HCT116 (cell line): ENCODE data around the gene UBE2E1.

Experiments
- CTCF ChIP-seq, 3 experiments: fragments of 200-600 bp in 1 of 3; sonication (generic) in 1 of 3; IDR thresholded peaks in 2 of 3; conservative IDR thresholded peaks in 1 of 3; 2 replicates each; pipeline ENCODE4 v1.5.1; 2012 to 2017; ENCODE audit warnings: low read depth in 2 of 3, low read length in 2 of 3, antibody characterized with exemption in 1 of 3, borderline replicate concordance in 1 of 3, control low read depth in 1 of 3, mild to moderate bottlenecking in 1 of 3, mixed read lengths in 1 of 3, mixed run types in 1 of 3, moderate library complexity in 1 of 3; ENCODE audit not compliant: insufficient read depth in 1 of 3
- EZH2 ChIP-seq: fragments of 200-600 bp; sonication (generic); IDR thresholded peaks from 2 replicates; pipeline ENCODE4 v1.6.1; 2017; ENCODE audit warnings: antibody characterized with exemption, mixed run types
- EZH2phosphoT487 ChIP-seq: fragments of 200-600 bp; IDR thresholded peaks from 2 replicates; pipeline ENCODE4 v1.6.1; 2018; ENCODE audit warnings: antibody characterized with exemption, borderline replicate concordance
- MAX ChIP-seq: IDR thresholded peaks from 2 replicates; pipeline ENCODE4 v1.6.1; 2012
- POLR2A ChIP-seq: IDR thresholded peaks from 2 replicates; pipeline ENCODE4 v1.7.0; 2011; ENCODE audit warnings: borderline replicate concordance; ENCODE audit not compliant: insufficient read depth, insufficient read length; ENCODE audit errors: extremely low read depth
- POLR2AphosphoS5 ChIP-seq: IDR thresholded peaks from 2 replicates; pipeline ENCODE4 v1.6.1; 2011; ENCODE audit warnings: mild to moderate bottlenecking, low read depth, low read length, moderate library complexity

GRCh38 chr3:23760325-23760724 lies 45.4 kb upstream of the UBE2E1 start:
- TF ChIP-seq CTCF (IDR thresholded peaks at IDR 0.05 in 2 of 3, conservative IDR thresholded peaks at IDR 0.05 in 1 of 3; ENCODE audit: borderline replicate concordance in 1 of 3, insufficient read depth in 1 of 3, low read depth in 2 of 3, low read length in 2 of 3) (no peak), POLR2A (no peak), EZH2phosphoT487 (no peak), EZH2 (no peak), MAX (no peak), POLR2AphosphoS5 (no peak)
